TTC549 (cell line): ENCODE measurements around the gene DPEP2NB.
"Not testable (repeated sequence)": the region's sequence is repeated elsewhere in the genome, so short reads cannot be mapped to it uniquely, and the experiment has no call there.

ENCODE experiments used
- FAIRE-seq: peaks from 2 replicates; lab custom pipeline; 2012; peaks lifted over from hg19 to GRCh38; lab: Jason Lieb, UNC

The DPEP2NB gene

DNA sequence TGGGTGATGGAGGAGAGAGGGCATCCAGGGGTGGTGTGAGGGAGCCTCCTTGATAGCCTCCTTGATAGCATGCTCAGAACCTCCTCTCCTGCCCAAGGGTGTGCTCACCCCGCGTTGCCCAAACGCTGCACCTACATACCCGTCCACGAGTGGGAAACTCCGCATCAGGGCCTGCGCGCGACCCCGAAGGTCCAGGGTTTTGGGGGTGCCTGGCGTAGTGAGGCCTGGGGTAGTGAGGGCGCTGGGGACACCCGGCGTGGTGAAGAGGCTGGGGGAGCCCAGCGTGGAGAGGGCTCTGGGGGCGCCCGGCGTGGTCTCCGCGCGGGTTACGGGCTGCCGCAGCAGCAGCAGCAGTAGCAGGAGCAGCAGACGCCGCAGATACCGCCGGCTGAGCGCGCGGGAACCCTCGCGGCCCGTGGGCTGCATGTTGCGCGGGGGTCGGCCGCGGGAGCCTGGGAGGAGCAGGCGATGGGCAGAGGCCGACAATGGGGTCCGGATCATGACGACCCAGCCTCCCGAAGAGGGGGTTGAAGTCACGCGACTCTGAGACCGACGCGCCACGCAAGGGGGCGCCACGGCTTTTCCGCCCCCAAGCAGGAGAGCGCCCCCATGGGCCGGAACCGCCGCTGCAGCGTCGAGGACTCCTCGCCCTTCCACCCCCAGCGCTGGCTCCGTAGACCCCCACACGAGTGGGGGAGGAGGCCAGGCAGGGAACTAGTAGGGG is 35.6 kb downstream of the DPEP2NB start, which contains the start of gene DPEP3:
Gene DPEP3, minus strand, starts transcription at position 545 of the 724 bp plus-strand sequence. Its CDS starts 119 bp downstream, at position 426.
- no peak for FAIRE-seq

DNA sequence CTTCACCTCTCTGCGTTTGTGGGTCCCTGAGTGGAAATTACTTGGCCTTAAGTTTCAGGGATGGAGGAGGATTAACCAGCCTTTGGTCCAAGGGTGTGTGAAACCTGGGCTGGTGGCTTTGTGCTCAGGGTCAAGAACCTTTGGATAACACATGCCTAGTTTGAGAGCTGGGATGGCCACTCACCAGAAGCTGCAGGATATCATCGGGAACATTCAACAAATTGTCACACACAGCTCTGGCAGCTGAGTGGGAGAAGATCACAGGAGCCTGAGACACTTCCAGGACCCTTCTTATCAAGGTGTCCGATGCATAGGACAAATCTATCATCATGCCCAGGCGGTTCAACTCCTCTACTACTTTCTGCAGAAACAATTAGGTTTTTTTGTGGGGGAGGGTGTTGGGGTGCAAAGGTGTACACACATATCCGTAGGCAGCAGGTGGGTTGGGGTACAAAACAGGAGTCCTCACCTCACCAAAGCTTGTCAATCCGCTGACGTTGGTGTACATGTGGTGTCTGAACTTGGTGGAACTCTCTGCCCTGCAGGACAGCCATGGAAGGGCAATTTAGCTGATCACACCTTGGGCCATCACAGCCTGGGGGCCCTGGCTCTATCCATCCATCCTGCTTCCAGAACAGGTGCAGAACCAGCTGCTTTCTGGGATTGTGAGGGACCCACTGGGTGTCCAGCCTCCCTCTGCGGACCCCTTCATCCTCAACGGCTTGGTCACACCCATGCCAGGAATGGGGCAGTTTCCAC is 38.1 kb downstream of the DPEP2NB start:
- FAIRE-seq: no peak

DNA sequence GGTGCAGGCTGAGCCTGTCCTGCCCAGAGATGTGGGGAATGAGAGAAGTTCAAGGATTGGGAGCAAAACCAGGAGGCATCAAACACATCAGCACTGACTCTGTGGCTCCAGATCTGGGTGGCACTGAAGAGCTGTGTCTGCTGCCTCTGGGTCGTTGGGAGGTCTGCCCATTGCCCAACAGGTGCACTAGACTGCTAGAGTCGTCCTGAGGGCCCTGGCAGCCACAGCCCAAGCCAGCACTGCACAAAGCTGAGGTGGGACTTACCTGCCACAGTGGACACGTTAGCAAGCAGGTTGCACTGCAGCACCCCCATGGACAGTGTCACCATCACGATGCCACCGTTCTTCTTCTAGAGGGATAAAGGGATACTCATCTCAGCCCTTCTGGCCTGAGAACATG is 38.7 kb downstream of the DPEP2NB start:
- no peak for FAIRE-seq

DNA sequence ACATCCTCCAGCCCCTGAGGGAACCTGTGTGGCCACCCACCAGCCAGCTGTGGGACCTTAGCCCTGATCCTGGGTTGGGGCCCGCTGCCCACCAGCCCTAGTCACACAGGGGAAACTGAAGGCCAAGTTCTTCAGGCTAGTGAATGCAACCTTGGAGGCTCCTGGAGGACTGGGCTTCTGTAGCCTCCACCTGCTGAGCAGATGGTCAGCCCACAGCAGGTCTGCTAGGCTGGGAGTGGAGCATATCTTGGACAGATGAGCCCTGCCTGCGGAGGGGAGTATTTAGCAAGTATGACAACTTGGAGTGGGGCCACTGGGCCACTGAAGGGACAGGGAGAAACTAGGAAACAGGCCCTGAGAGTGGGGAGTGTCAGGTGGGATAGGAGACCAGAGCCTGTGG is 39.5 kb downstream of the DPEP2NB start:
- no peak for FAIRE-seq

DNA sequence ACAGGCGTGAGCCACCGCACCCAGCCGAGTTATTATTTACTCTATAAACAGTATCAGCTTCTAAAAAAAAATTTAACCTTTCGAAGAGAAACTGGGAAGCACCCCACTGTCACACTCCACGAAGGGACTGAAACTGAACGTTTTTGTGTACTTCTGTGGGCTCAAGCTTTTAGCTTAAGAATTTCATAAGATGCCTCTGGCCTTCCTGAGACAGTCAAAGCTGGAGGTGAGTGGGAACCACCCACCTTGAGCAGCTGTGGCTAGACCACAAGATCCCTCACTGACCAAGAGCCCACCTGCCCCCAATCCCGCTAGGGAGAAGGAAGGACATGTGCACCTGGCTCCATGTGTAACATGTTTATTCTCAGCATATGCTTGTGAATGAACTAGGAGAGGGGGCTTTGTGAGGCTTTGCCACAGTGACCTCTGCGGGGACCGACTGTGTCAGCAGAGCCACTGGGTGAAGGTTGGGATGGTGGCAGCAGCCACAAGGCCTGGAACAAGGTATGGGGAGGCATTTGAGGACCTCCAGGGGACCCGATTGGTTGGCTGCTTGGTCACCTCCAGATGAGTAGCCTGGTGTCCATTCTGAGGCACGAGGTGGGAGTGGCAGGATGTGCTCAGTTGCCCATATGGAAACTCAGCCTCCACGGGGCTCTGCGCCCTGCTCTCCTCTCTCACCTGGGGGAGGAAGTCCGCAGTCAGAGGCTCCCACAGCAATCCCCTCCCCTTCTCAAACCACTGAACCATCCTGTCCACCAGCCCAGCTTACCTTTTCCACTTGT is 40.2 kb downstream of the DPEP2NB start:
- FAIRE-seq: no peak

DNA sequence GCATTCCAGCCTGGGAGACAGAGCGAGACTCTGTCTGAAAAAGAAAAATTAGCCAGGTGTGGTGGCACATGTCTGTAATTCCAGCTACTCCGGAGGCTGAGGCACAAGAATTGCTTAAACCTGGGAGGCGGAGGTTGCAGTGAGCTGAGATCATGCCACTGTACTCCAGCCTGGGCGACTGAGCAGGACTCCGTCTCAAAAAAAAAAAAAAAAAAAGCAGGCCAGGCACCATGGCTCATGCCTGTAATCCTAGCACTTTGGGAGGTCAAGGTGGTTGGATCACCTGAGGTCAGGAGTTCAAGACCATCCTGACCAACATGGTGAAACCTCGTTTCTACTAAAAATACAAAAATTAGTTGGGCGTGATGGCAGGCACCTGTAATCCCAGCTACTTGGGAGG is 43.4 kb downstream of the DPEP2NB start:
- not testable (repeated sequence) for FAIRE-seq

DNA sequence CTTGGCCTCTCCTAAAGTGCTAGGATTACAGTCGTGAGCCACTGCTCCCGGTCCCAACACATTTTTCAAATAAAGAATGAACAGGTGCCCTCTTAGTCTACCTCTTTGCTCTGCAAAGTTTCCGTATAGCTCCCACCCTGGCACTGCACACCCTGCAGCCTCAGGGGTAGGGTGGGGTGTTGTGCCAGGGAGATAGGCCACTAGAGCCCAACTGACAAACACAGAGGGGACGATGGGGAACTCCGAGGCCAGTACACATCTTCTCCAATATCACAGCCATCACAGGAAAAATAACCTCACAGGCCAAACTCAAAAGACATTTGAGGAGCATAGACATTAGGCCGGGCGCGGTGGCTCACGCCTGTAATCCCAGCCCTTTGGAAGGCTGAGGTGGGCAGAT is 44.6 kb downstream of the DPEP2NB start:
- FAIRE-seq: no peak

DNA sequence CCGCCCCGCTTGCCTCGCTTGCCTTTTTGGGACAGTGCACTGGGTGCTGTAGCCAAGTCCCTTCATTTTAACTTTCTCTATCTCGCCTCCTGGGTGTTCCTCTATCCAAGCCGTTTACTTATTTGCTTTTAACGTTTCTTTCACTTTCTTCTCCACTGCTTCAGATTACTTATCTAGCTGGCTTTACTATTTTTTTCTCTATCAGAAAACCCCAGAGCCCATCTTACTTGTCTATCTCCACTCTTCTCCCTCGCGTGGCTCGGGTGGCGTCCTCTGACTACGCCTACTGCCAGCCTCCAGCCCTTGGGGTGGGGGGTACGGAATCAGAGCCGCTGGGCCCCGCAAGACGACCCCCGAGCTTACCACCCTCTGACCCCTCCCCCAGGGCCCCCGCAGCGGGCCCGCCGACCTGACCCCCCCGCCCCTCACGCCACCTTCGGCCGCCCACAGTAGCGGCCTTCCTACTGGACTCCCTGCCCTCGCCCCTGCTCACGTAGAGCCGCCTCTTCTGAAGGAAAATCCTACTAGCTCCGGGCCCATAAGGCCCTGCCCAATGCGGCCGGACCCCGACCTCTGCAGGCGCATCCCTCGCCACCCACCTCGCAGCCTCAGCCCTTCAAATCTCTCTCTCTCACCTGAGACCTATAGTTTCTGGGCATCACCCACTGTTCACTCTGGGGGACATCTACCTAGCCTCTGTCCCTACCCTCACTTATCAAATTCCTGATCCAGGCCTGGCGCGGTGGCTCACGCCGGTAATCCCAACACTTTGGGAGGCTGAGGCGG is 46.3 kb downstream of the DPEP2NB start:
- FAIRE-seq: no peak

DNA sequence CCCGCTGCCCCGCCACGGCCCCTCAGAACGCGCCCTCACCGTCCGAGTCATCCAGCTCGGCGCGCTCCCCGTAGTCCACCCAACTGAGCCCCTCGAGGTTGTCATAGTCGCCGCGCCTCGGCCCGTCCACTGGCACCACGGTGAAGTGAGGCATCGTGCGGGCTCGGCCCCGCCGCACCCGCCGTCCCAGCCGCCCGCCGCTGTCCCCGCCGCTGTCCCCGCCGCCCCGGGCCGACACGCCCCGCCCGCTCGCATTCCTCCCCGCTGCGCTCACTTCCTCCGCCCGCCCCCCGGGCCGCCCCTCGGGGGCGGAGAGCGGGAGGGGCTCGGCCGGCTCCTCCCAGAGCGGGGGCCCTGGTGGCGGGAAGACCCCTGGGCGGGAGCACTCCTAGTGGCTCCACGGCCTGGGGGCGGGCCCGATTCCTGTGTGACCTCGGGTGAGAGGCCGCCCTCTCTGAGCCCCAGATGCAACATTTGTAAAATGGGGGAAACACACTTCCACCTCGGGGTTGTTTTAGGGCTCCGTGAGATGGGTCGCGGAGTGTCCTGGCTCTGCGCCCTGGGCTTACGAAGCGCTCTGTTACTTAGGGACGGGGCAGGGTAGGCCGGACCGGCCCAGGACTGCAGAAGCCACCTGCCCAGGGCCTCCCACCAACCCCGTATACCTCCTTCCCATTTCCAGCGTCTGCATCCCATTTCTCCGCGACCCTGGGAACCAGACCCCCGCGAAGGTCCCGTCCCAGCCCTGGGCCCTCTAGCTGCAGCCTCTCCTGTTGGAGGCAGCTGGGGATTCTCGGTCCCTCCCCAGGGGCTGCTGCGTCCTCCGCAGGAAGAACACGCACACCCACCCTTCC is 47.1 kb downstream of the DPEP2NB start, which contains the start of gene SLC12A4:
Gene SLC12A4, minus strand, starts transcription at position 238 of the 854 bp plus-strand sequence. Its CDS starts 84 bp downstream, at position 154.
- FAIRE-seq: no peak

DNA sequence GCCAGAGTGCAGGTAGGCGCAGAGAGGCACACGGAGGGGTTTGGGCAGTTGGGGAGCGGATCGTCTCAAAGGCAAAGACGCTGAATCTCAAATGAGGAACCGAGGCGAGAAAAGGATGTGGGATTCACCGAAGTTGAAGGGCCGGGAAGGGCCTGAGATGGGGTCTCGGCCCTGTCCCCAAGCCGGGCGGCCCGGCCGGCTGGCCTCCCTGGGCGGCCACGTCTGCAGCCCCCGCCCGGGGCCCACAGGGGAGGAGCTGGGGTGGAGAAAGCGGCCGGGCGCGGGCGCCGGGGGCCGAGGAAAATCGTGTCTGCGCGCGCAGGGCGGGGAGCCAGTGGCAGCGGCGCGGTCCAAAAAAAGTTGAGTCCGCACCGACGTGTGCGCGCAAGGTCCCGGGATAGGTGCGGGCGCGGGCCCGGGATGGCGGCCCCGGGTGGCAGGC is 47.7 kb downstream of the DPEP2NB start:
- no peak for FAIRE-seq

DNA sequence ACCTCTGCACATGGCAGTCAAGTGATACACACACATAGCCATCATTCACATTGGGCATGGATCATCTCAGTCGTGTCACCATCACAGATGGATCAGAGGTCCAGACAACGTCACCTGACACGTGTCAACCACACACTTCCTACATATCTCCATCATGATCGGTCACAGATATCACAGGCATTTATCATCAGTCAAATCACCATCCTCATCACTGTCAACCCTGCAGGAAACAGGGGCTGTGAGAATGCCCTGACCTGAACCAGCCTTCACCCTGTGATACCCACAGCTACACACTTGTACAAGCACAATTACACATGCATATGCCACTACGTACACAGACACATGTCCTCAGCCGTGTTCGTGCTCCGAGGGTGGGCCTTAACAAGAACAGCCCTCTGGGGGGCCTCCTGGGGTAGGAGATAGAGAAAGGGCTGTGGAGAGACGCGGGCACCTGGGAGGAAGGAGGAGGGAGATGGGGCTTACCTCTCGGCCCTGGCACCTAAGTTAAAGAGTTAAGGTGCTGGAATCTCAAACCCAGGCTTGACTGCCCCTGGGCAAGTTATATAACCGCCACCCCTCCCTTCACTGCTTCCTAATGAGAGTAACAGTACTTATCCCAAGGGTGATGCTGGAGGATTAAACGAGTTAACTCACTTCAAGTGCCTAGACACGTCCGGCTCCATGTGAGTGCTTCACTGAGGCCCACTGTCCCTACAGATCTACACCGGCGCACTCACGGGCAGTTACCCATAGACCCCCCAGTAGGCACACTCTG is 48.3 kb downstream of the DPEP2NB start:
- no peak for FAIRE-seq

DNA sequence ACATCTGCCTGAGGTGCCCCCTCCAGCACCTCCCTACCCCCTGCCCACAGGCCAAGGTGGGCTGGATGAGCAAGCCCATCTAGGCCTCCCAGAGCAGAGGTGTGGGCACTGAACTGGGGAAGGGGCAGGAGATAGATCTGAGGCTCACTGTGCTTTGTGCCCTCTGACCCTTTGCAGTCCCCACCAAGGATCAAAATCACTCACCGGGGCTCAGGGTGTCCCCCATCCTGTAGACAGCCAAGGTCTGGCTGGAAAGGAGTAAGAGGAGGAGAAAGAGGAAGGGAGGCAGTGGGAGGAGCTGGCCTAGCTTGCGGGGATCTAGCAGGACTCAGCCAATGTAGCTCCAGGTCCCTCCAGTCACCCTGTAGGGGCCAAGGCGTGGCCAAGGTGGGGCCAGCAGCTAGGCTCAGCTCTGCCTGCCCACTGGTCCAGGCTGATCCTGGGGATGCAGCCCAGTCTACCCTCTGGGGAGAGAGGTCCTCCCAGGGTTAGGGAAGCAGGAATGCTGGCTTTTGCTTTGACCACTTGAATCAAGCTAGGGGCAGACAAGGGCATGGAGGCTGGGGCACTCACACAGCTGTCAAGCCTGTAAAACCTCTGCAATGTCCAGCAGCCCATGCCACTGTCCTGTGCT is 49.0 kb downstream of the DPEP2NB start:
- no peak for FAIRE-seq

DNA sequence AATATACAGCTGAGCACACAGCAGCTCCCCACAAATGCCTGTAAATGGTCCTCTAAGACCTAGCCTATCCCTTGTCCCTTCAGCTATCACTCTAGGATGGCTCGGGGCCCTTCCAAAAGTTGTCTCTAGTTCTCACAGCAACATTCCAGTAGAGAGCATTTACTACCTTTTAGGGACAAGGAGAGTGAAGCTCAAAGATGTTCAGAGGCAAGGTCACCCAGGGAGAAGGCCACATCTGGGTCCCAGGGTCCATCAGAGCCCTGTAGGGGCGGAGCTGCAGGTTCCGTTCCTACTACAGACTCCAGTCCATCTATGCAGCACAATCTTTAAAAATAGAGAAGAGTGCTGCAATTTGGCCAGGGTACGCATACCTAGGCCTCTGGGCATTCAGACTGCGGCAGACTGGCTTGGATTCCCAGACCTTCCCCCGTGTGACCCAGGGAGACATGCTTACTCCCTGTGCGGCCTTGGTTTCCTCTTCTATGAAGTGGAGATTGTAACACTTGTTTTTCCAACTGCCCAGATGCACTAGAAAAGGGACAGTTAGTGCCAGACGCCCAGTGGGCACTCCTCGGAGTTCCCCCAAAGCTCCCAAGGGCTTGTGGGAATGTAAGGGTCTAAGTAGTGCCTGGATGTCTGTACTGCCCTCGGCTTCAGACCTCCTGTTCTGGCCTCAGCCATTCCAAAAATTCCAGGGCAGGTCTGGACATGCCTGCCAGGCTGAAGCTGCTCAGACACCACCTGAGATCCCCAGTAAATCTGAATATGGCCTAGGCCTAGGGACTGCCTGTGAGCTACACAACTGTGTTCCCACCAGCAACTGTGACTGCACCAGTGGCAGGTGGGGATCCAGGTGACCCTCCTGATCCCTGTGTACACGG is 49.8 kb downstream of the DPEP2NB start:
- no peak for FAIRE-seq

DNA sequence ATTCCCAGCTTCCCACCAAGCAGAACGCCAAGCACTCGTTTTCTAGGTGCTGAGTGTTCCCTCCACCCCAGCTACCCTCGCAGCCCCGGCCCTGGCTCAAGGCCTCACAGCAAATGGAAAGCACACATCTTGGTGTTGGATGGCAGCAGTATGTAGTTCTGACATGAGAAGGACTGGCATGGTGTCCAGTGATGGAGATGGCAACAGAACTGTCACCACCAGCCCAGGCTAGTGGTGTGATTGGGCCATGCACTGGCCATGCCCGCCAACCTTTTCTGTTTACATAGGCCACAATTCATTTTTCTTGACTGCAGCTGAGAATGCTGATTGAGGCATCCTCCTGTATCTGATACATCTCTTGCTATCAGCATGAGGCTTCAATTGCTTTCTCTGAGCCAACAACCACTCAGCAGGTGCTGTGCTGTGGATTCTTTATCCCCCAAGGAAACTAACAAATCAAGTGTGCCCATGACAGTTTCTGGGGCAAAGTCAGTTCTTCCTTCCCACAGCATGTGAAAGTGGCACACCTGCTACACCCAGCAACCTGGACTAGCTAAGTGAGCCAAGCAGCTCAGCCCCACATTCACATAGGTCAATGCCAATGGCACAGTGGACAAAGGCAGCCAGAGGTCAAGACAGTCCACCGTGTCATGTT is 51.1 kb downstream of the DPEP2NB start:
- no peak for FAIRE-seq

DNA sequence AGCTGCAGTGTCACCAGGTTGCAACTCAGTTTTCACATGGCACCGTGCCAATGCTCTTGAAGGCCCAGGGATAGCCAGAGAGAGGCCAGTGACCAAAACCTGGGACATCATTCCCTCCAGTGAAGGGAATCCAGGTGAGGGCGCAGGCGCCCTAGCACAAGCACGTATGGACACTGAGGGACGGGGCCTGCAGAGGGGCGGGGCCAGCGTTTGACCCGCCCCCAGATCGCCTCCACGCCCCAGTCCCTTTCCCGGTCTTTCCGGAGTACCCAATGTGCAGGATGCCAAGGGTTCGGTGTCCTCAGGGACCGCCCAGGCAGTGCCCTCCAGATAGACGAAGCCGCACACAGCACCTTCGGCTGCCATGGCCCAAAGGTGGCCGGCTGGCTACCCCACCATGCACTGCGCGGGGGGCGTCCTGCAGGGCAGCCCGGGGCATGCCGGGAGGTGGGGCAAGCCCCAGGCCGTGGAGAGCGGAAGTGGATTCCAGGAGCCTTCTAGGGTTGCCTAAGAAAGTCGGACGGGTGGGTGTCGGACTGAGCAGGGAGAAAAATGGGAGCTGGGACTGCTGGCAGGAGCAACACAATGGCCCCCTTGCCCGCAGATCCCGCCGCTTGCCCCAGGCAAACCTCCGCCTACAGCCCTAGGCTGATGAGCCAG is 51.9 kb downstream of the DPEP2NB start:
- no peak for FAIRE-seq
